ENCODE results near the gene ADIPOR2.

DNA sequence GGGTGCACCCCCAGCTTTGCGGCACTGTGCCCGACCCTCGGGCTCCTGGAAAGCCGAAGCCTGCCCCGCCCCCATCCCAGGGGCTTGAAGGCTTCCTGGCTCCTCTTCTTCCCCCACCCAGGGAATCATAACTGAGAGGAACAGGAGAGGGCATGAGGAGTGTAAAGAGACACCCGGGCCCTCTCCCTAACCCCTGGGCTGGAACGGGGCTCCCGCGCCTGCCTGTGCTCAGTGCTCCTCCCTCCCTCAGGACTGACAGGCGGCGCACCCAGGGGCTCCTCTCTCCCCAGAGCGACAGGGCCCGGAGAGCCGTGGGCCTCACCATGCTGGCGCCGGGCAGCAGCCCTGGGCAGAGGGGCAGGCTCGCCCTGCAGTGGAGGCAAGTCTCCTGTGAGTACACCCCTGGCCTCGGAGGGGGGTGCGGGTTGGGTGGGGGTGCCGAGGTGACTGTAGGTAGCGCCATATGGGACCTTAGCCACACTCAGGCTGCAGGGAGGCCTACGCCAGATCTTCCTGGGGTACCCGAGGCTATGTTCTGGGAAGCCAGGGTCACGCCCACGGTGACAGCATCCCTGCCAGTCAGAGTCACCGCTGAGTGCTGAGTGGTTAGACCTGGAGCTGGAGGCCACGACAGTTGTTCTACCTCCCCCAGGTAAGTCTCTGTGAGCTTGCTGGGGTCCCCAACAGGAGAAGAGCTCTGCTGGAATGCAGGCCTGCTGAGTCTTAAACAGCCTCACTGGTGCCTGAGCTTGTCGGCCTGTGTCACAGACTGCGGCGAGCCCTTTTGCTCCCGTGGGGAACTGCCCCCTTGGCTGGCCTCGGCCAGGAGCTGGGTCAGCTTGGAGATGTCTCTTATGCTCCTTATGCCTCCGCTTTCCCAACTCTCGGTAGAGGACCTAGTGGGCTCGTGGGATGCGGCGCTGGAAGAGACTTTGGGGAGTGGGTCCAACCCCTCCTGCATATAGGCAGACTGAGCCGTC is 137.2 kb downstream of the ADIPOR2 start:
- TF ChIP-seq, protein P1, sequence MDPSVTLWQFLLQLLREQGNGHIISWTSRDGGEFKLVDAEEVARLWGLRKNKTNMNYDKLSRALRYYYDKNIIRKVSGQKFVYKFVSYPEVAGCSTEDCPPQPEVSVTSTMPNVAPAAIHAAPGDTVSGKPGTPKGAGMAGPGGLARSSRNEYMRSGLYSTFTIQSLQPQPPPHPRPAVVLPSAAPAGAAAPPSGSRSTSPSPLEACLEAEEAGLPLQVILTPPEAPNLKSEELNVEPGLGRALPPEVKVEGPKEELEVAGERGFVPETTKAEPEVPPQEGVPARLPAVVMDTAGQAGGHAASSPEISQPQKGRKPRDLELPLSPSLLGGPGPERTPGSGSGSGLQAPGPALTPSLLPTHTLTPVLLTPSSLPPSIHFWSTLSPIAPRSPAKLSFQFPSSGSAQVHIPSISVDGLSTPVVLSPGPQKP (IDR thresholded peaks at IDR 0.05; ENCODE audit: low read depth, low read length): no peak
- TF ChIP-seq, protein P2, sequence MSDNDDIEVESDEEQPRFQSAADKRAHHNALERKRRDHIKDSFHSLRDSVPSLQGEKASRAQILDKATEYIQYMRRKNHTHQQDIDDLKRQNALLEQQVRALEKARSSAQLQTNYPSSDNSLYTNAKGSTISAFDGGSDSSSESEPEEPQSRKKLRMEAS (IDR thresholded peaks at IDR 0.05): no peak
- TF ChIP-seq KDM5A (IDR thresholded peaks at IDR 0.05) (no peak), CBX8 (IDR thresholded peaks at IDR 0.05) (no peak), ZC3H11A (IDR thresholded peaks at IDR 0.05) (no peak), RAD21 (conservative IDR thresholded peaks at IDR 0.05 in 1 of 2, IDR thresholded peaks at IDR 0.05 in 1 of 2) (no peak)
- TF ChIP-seq, protein P3, sequence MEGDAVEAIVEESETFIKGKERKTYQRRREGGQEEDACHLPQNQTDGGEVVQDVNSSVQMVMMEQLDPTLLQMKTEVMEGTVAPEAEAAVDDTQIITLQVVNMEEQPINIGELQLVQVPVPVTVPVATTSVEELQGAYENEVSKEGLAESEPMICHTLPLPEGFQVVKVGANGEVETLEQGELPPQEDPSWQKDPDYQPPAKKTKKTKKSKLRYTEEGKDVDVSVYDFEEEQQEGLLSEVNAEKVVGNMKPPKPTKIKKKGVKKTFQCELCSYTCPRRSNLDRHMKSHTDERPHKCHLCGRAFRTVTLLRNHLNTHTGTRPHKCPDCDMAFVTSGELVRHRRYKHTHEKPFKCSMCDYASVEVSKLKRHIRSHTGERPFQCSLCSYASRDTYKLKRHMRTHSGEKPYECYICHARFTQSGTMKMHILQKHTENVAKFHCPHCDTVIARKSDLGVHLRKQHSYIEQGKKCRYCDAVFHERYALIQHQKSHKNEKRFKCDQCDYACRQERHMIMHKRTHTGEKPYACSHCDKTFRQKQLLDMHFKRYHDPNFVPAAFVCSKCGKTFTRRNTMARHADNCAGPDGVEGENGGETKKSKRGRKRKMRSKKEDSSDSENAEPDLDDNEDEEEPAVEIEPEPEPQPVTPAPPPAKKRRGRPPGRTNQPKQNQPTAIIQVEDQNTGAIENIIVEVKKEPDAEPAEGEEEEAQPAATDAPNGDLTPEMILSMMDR (IDR thresholded peaks at IDR 0.05): no peak
